ENCODE data around the gene ANKRD33B.

GRCh38 chr5:10530601-10531320 is 33.1 kb upstream of the ANKRD33B start:
- TF ChIP-seq POLR2AphosphoS5 (IDR thresholded peaks at IDR 0.05; ENCODE audit: low read depth, low read length), result no peak
- no peak for TF ChIP-seq POLR2A (IDR thresholded peaks at IDR 0.05; ENCODE audit: low read depth, low read length)
